GM12874 (cell line): ENCODE measurements around the gene TPST1.
A peak's percentile ranks its signal among the peaks of the same experiment; 100 is the strongest.

Source experiments
- TF ChIP-seq, protein P1 (sequence below): IDR thresholded peaks from 2 replicates; pipeline ENCODE4 v1.5.1; 2011; ENCODE audit warnings: low read depth, mild to moderate bottlenecking, control low read depth, low read length, moderate library complexity; ENCODE audit not compliant: insufficient read depth

TPST1 gene

GRCh38 chr7:66204822-66205740 is at the start of gene TPST1:
Gene TPST1, plus strand, starts transcription at chr7:66205334. Its CDS starts 35,092 bp downstream, at chr7:66240426.
- TF ChIP-seq, protein P1, sequence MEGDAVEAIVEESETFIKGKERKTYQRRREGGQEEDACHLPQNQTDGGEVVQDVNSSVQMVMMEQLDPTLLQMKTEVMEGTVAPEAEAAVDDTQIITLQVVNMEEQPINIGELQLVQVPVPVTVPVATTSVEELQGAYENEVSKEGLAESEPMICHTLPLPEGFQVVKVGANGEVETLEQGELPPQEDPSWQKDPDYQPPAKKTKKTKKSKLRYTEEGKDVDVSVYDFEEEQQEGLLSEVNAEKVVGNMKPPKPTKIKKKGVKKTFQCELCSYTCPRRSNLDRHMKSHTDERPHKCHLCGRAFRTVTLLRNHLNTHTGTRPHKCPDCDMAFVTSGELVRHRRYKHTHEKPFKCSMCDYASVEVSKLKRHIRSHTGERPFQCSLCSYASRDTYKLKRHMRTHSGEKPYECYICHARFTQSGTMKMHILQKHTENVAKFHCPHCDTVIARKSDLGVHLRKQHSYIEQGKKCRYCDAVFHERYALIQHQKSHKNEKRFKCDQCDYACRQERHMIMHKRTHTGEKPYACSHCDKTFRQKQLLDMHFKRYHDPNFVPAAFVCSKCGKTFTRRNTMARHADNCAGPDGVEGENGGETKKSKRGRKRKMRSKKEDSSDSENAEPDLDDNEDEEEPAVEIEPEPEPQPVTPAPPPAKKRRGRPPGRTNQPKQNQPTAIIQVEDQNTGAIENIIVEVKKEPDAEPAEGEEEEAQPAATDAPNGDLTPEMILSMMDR = peak; percentile 79

DNA sequence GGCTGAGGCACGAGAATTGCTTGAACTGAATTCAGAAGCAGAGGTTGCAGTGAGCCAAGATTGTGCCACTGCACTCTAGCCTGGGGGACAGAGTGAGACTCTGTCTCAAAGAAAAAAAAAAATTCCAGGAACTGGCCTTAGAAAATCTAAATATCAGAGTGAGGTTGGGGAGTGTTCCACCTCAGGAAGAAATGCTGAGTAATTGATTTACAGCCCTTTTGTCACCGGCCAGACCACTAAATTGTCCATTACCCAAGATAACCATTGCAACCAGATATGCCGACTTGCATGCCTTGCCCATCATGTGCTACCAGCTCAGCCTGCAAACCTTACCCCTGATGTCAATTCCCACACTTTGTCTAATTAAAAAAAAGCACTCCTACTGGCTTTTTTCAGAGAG is 48.1 kb upstream of the TPST1 start:
- TF ChIP-seq, protein P1 = no peak

DNA sequence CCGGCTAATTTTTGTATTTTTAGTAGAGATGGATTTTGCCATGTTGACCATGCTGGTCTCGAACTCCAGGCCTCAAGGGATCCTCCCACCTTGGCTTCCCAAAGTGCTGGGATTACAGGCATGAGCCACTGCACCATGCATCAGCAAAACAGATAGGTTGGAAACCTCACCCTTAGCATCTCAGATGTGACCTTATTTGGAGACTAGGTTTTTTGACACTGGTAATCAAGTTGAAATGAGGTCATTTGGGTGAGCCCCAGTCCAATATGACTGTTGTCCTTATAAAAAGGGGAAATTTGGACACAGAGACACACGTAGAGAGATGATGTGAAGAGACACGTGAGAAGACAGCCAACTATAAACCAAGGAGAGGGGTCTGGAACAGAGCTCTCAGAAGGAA is 42.5 kb upstream of the TPST1 start:
- TF ChIP-seq, protein P1 = no peak

GRCh38 chr7:66163186-66163610 is 41.9 kb upstream of the TPST1 start:
- TF ChIP-seq, protein P1 = no peak

- TF ChIP-seq, protein P1 = no peak
Observed at GRCh38 chr7:66164356-66164755, 40.8 kb upstream of the TPST1 start.

GRCh38 chr7:66167773-66168387 is 37.3 kb upstream of the TPST1 start:
- TF ChIP-seq, protein P1 = no peak

DNA sequence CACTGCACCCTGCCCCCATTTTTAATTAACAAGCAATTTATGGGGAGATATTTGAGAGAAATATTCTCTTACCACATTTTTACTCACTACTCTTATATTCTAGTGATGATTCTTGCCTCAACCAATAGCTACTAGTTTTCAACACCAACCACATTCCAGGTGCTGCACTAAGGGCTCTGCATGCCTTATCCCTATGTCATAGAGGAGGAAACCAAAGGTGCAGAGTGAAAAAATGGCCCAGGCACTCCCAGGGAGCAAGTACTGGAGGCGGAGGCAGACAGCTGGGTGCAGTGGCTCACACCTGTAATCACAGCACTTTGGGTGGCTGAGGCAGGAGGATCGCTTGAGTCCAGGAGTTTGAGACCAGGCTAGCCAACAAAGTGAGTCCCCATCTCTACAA is 35.5 kb upstream of the TPST1 start:
- TF ChIP-seq, protein P1 = no peak
